ENCODE results near the gene FIP1L1. TPM values are rescaled to one million over a fixed set of nuclear protein-coding genes. Genes with fewer than 3 reads are reported as not detected.

Gene FIP1L1
- total and polyA plus RNA-seq, 2 donors (not counting 3 experiments of a cell fraction or from before 2014, with no cell fraction given), result 18.9 to 51.9 TPM

GRCh38 chr4:53476232-53477037, 99.0 kb downstream of the FIP1L1 start:
- H3K9me3 ChIP-seq (replicated peaks; ENCODE audit: control insufficient read depth, insufficient read depth, low read length), result no peaks in the 10 kb centered on the region
- no peak for FAIRE-seq
- ChIA-PET POLR2A (no interaction called here), CTCF (interaction anchor here (1.0 kb wide), 2 partner anchors 8 to 82 kb away, joined by 3 read pairs; no protein-coding TSS in a partner anchor)
- no peaks in the 10 kb centered on the region for H3K79me2 ChIP-seq (ENCODE audit: control insufficient read depth, insufficient read depth, low read length)
- H2AFZ ChIP-seq (ENCODE audit: low read depth, low read length), result no peak overlapping the region
- TF ChIP-seq EZH2 (IDR thresholded peaks at IDR 0.05; ENCODE audit: borderline replicate concordance, low read depth, low read length, severe bottlenecking) (no peak), FOS (IDR thresholded peaks at IDR 0.05; ENCODE audit: borderline replicate concordance, insufficient read depth, low read length) (no peak), MYC (IDR thresholded peaks at IDR 0.05; ENCODE audit: low read depth, low read length) (no peak), POLR2AphosphoS5 (IDR thresholded peaks at IDR 0.05; ENCODE audit: insufficient read depth, low read depth, low read length) (no peak), GATA2 (IDR thresholded peaks at IDR 0.05; ENCODE audit: insufficient read depth, insufficient read length, low read depth, low read length) (no peak), MAX (IDR thresholded peaks at IDR 0.05; ENCODE audit: insufficient read depth, insufficient read length) (no peak), POLR2A (IDR thresholded peaks at IDR 0.05; ENCODE audit: low read depth, low read length) (no peak), JUN (IDR thresholded peaks at IDR 0.05; ENCODE audit: borderline replicate concordance, insufficient read depth, insufficient read length, low read depth) (no peak), CTCF (IDR thresholded peaks at IDR 0.05; ENCODE audit: extremely low read depth in 1 of 2, insufficient read depth in 1 of 2, low read depth in 1 of 2, low read length in 2 of 2) (no peak)
- H3K4me1 ChIP-seq (ENCODE audit: control insufficient read depth, extremely low read depth, insufficient read depth, low read length), result no peaks in the 10 kb centered on the region
- intact Hi-C loops (cut with micrococcal nuclease), result no loop called here
- no peaks in the 10 kb centered on the region for H3K36me3 ChIP-seq (ENCODE audit: control insufficient read depth in 2 of 2, extremely low read depth in 1 of 2, insufficient read depth in 2 of 2, low read length in 2 of 2)
- no peaks in the 10 kb centered on the region for H3K27me3 ChIP-seq (ENCODE audit: control insufficient read depth in 2 of 2, insufficient read depth in 2 of 2, low read length in 2 of 2)
- H4K20me1 ChIP-seq (replicated peaks; ENCODE audit: control insufficient read depth, extremely low read depth, insufficient read depth, low read length), result no peaks in the 10 kb centered on the region
- no peak overlapping the region for H3K4me2 ChIP-seq (ENCODE audit: insufficient read depth, low read length)
- H3K27ac ChIP-seq (ENCODE audit: insufficient read depth, low read depth, low read length), result no peak overlapping the region
- dilution Hi-C loops (cut with MboI; ENCODE audit: extremely low pct_ligation_motif_present, low sequenced_read_pairs), result no loop called here
- H3K9me1 ChIP-seq (replicated peaks; ENCODE audit: control insufficient read depth, extremely low read depth, insufficient read depth, low read length), result no peaks in the 10 kb centered on the region
- H3K9ac ChIP-seq (replicated peaks; ENCODE audit: extremely low read depth, insufficient read depth, low read length), result no peak overlapping the region
- DNase-seq (ENCODE audit: low read depth, low spot score), result no peak
- no peak overlapping the region for H3K4me3 ChIP-seq (replicated peaks in 1 of 3; ENCODE audit: insufficient read depth in 1 of 3, low read depth in 1 of 3, low read length in 3 of 3)
- BruUV-seq (replicated peaks), result no TSS peak

All from endothelial cell of umbilical vein (primary cell).